Left kidney (tissue), 2 donors: ENCODE results near the gene LIPC. TPM values are rescaled to one million over a fixed set of nuclear protein-coding genes. Genes with fewer than 3 reads are reported as not detected.

Source experiments
- DNase-seq: peaks from one replicate; pipeline ENCODE4 v3.0.0-alpha.2; 2013
- polyA plus RNA-seq: library from polyadenylated mRNA; unstranded; fragments of 120-200 nt; gene quantifications from one replicate; pipeline ENCODE4 v1.2.1, GENCODE V29; 2013; ENCODE audit not compliant: insufficient read length

LIPC gene
- polyA plus RNA-seq, 1 donor, result 15.6 TPM

GRCh38 chr15:58611731-58612676, 180.2 kb downstream of the LIPC start:
- DNase-seq, result no peak

GRCh38 chr15:58616171-58616570, 184.4 kb downstream of the LIPC start:
- DNase-seq, result no peak
